Peyer's patch (tissue), 4 donors: Measurements from ENCODE around the gene BCAS3.

Source experiments
- CTCF ChIP-seq, 6 experiments: fragments of 450-650 bp in 4 of 6; fragments of 200-600 bp in 2 of 6; sonication (generic) in 1 of 6; IDR thresholded peaks; one replicate each; pipeline ENCODE4 v1.5.1; 2017 to 2019; ENCODE audit warnings: antibody characterized with exemption in 6 of 6, mild to moderate bottlenecking in 3 of 6, moderate library complexity in 1 of 6
- POLR2A ChIP-seq, 2 donors: fragments of 450-650 bp; IDR thresholded peaks; one replicate each; pipeline ENCODE4 v1.5.1; 2017; ENCODE audit warnings: antibody characterized with exemption in 2 of 2, mild to moderate bottlenecking in 2 of 2, moderate library complexity in 2 of 2

GRCh38 chr17:61237275-61237674 is 559.6 kb downstream of the BCAS3 start:
- TF ChIP-seq CTCF (IDR thresholded peaks at IDR 0.05) (no peak), POLR2A (IDR thresholded peaks at IDR 0.05) (no peak)
